KOPT-K1 (cell line): ENCODE measurements around the gene F7.

ENCODE experiments used
- H3K27ac ChIP-seq: fragments of 200-600 bp; sonication (generic); 2 replicates; pipeline ENCODE4 v1.5.1; 2016; ENCODE audit warnings: antibody characterized with exemption, mild to moderate bottlenecking, low read depth, low read length; ENCODE audit not compliant: poor library complexity, severe bottlenecking
- H3K36me3 ChIP-seq: fragments of 200-600 bp; sonication (generic); 2 replicates; pipeline ENCODE4 v1.5.1; 2017; ENCODE audit warnings: antibody characterized with exemption, mild to moderate bottlenecking, low read length, moderate library complexity; ENCODE audit not compliant: insufficient read depth
- H3K9me3 ChIP-seq: fragments of 200-600 bp; sonication (generic); 2 replicates; pipeline ENCODE4 v1.5.1; 2017; ENCODE audit warnings: antibody characterized with exemption, low read length, mild to moderate bottlenecking; ENCODE audit not compliant: insufficient read depth, poor library complexity, severe bottlenecking

F7 gene

DNA sequence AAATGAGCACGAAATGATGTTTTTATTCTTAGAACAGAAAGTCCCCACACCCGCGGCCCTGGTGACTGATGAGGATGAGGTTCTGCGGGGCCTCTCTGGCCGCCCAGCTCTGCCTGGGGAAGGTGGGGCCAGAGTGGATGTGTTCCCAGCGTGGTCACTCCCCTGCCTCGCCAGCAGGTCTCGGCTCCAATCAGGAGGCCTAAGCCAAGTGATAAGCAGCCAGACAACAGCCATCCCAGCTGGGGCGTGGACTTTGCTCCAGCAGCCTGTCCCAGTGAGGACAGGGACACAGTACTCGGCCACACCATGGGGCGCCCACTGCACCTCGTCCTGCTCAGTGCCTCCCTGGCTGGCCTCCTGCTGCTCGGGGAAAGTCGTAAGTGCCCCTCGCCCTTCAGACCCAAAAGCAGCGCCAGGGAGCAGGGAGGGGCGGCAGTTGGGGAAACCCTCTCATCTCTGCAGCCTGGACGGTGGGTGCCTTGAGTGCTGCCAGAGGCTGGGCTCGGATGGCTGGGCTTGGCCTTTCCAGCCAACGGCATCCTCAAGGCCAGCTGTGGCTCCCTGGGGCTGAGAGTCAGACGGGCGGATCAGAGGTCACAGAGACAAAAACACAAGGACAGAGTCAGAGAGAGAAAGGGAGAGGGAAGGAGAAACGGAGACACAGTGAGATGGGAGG, 17.1 kb downstream of the F7 start, which contains the start of gene F10:
F10 (plus strand) TSS at position 250 of the 676 bp plus-strand sequence; CDS start at position 307, 57 bp downstream.
- H3K36me3 ChIP-seq: no peaks in the 10 kb centered on the region
- H3K9me3 ChIP-seq: no peaks in the 10 kb centered on the region
- no peak within 1 kb of the TSS for H3K27ac ChIP-seq

DNA sequence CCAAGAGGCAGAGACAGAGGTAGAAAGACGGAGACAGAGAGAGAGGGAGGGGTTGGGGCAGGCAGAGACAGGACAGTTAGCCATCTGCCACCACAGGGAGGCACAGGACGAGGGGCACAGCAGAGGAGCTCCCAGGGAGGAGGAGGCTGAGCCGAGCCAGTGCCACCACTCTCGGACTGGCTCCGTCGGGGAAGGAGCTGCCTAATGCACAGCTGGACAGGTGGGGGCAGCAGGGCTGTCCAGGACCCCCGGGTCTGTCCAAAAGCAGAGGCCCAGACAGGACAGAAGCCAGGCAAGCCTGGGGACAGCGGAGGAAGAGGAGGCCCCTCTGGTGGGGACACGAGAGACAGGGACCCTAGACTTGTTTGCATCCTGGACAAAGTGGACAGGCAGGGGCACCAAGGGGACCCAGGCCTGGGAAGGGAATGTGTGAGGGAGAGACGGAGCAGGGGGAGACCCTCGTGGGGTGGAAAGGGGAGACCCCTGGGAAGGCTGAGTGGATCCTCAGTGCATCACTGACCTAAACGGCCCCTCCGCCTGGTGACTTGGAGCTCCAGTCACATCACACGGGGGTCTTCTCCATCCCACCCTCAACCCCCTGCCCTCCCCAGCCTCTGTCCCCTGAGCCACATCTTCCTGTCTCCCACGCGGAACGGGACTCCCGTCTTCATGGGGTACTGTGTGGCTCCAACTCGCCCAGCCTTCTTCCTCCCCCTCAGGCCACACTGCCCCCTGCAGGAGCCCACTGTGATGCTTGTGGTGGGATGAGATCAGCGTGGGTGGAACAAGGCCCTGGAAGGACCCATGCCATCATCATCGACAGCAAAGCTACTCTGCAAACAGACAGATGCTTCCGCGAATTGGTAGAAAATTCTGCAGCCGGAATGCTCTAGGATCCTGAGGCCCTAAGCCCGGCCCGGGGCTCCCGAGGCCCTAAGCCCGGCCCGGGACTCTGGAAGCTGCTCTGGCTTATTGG, 17.9 kb downstream of the F7 start:
- Histone ChIP-seq H3K36me3 (no peaks in the 10 kb centered on the region), H3K9me3 (no peaks in the 10 kb centered on the region), H3K27ac (no peak overlapping the region)

DNA sequence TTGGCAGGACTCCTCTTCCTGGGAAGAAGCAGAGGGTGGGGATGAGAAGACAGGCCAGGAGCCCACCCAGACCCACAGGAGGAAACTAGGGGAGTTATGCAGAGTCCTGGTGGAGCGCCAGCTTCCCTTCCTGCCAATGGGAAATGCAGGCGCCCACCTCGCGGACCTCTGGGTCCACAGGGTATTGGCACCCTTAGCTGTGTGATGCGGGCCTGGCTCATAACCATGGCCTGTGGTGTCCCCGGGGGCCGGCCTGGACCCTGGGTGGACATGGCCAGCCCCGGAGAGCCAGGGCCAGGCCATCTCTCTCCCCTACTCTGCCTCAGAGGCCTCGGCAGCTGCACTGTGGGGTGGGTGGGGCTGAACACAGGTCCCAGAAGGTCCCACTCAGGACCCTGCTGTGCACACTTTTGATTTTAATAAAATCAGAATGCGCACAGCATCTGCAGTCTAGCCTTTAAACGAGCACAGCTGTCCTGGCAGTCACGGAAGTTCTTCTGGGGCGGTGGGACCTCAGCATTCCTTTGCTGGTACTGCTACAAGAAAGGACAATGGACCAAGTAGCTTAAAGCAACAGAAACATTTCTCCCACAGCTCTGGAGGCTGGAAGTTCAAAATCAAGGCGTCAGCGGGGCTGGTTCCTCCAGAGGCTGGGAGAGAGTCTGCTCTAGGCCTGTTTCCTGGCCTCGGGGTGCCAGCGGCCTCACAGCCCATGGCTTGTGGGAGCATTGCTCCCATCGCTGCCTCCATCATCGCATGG, 18.8 kb downstream of the F7 start:
- H3K9me3 ChIP-seq: no peaks in the 10 kb centered on the region
- H3K36me3 ChIP-seq: no peaks in the 10 kb centered on the region
- no peak overlapping the region for H3K27ac ChIP-seq

DNA sequence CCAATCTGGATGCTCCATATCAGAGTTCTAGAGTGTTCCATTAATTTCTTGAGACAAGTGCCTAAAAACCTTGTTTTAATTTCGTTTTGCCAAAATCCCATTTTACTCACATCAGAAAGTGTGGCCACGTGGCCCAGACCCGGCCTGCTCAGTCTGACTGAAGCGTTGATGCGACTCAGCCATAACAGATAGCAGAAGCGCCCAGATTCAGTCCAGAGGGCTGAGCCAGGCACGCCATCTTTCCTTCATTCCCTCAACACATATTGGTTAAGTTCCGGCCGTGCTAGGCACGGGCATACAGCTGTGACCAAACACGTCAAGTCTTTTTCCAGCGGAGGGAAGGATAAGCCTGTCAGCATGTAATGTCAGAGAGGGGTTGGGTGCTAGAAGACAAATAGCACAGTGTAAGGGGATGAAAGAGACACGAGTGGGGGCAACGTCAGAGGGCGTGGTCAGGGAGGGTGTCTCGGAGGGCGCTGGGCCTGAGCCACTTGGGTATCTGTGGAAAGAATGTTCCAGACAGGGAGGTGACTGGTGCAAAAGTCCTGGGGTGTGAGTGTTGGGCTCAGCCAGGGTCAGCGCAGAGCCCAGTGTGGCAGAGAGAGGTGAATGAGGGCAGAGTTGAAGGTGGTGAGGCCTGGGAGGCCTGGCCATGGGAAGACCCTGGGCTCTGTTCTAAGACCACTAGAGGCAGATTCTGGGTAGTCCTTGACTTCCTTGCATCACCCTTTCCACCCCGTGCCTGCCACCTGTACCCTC, 20.1 kb downstream of the F7 start:
- H3K36me3 ChIP-seq: no peaks in the 10 kb centered on the region
- no peaks in the 10 kb centered on the region for H3K9me3 ChIP-seq
- no peak overlapping the region for H3K27ac ChIP-seq

DNA sequence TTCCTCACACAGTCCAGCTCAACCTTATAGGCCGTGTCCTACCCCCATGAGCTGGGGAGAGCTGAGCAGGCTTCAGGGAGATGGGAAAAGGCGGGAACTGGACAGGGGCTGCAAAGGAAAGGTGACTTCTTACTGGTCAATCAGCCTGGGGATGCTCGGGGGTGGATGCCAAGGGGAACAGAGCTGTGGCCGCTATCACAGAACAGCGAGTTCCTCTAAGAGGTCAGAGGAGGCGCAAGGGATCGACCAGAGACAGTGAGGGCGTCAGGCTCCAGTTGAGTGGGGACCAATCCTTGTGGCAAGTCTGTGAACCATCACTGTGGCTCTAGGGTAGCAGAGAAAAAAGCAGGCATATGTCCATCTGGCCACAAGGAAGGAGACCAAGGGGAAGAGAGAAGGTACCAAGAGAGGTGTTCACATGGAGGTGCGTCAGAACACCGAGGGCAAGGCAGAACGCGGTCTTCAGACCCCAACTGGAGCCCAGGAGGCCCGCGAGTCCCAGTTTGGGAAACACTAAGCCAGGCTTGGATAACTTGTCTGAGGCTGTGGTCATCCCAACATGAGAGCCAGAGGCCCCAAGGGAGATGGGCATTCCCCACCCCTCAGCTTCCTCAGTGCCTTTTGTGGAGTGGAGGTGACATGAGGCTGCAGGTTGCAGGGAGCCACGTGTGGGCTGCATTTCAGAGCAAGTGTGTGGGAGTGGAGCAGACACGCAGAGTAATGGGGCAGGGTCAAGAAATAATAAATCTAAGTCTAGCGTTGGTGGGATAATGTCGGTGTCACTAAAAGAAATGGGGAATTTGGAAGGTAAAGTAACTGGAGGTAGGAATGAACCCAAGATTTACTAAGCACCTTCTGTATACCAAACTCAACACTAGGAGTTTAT, 20.9 kb downstream of the F7 start:
- H3K36me3 ChIP-seq: no peaks in the 10 kb centered on the region
- H3K27ac ChIP-seq: no peak overlapping the region
- H3K9me3 ChIP-seq: no peaks in the 10 kb centered on the region

DNA sequence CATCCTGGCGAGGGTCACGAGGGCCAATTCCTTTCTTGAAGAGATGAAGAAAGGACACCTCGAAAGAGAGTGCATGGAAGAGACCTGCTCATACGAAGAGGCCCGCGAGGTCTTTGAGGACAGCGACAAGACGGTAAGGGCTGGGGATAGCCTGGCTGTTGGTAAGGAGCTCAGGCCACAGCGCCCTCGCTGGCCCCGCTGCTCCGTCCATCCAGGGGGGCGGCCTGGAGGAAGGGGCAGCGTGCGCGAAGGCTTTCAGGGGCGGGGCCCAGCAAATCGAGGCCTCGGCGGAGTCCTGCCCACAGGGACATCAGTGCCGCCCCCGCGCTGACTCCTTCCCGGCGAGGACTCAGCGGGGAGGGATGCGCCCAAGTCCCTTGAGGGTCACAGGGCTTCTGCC, 23.9 kb downstream of the F7 start:
- no peak overlapping the region for H3K27ac ChIP-seq

DNA sequence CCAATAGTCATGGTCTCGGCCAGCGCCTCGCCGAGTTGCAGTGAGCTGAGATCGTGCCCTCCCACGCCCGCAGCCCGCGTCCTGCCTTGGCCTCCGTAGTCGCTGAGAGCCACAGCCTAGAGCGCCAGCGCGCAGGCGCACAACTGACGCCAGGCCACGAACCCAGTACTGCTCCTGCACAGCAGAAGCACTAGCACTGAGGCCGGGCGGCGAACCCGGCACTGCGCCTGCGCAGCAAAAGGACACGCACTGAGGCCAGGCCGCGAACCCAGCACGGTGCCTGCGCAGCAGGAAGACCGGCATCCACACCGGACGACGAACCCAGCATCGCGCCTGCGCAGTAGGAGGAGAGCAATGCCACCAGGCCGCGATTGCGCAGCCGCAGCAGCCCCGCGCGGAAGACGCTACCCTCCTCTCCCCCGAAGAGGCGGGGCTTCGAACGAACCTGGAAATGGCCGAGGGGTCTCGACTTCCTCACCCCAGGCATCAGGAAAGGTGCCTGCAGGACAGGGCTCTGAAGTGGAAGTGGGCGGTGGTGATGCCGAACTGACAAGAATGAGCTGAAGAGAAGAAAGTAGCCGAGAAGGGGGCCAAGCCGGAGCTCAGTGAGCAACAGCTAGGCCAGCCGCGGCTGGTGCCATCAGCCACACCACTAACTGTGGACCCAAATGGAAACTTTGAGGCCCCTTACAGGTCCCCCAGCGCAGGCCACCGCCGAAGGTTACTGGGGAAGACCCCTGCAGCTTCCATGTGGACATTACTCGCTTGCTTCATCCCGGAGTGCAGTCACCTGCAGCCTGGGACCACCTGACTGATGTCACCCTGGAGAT, 24.5 kb downstream of the F7 start:
- no peaks in the 10 kb centered on the region for H3K9me3 ChIP-seq
- no peaks in the 10 kb centered on the region for H3K36me3 ChIP-seq
- H3K27ac ChIP-seq: no peak overlapping the region

More for the DNA sequence above, 23.9 kb downstream of the F7 start:
- H3K36me3 ChIP-seq: no peaks in the 10 kb centered on the region
- H3K9me3 ChIP-seq: no peaks in the 10 kb centered on the region

DNA sequence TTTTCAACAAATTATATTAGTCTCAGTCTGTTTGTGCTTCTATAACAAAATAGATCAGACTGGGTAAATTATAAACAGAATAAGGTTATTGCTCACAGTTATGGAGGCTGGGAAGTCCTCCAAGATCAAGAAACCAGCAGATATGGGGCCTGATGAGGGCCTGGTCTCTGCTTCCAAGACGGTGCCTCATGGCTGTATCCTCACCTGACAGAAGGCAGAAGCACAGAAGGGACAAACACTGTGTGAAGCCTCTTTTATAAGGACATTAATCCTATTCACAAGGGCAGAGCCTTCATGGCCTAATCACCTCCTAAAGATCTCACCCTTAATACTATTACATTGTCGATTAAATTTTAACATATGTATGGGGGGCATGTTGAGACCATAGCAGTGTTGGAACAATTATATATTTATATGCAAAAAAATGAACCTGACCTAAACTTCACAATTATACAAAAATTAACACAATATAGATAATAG, 29.7 kb downstream of the F7 start:
- Histone ChIP-seq H3K27ac (no peak overlapping the region), H3K9me3 (no peaks in the 10 kb centered on the region), H3K36me3 (no peaks in the 10 kb centered on the region)

DNA sequence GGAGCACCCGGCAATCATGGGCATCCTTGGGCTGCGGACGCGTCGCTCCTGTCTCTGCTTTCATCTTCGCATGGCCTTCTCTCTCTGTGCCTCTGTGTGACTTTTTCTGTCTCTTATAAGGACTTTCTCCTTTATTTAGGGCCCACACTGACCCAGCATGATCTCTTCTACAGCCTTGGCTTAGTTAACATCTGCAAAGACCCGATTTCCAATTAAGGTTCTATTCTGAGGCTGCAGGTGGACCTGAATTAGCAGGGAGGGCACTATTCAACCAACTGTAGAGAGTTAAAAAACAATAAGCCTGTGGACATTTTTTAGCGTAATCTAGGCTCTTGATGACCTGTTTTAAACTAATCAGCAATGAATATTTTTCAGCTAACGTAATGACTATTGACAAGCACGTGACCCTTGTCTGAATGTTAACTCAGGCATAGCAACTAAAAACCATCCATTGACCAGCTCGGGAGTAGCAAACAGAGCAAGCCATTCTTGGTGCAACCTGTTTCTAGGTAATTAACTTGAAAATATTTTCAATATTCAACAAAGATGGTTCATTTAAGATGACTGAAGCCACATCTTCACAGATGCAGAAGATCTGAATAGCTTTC, 32.2 kb downstream of the F7 start:
- no peak overlapping the region for H3K27ac ChIP-seq
- no peaks in the 10 kb centered on the region for H3K36me3 ChIP-seq

DNA sequence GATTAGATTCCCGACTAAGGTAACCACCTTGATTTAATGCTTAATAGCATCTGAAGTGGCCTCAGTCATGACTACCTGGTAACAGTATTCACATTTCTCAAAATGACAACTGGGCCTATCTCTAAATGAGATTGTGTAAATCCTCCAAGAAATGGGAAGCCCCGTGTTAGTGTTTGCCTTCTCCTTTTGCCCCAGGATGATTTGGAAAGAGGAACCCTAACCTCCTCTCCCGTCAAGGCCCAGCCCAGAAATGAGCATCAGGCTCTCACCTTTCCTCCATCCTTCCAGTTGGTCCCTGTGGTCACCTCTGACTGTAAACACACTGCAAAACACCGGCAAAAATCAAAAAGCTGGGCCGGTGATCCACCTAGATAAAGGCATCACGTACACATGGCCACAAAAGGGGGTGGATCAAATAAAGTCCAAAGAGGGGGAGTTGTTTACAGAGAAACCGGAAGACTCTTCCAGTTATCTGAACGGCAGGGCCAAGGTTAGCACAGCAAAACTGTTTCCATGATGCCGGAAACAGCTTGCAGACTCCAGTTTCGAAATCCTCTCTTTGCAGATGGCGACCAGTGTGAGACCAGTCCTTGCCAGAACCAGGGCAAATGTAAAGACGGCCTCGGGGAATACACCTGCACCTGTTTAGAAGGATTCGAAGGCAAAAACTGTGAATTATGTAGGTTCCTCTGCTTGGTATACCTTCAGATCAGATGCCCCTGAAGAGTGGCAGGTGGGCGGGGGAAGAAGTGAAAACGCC, 33.4 kb downstream of the F7 start:
- Histone ChIP-seq H3K27ac (no peak overlapping the region), H3K36me3 (no peaks in the 10 kb centered on the region), H3K9me3 (no peaks in the 10 kb centered on the region)

More for the DNA sequence above, 32.2 kb downstream of the F7 start:
- H3K9me3 ChIP-seq: no peaks in the 10 kb centered on the region

DNA sequence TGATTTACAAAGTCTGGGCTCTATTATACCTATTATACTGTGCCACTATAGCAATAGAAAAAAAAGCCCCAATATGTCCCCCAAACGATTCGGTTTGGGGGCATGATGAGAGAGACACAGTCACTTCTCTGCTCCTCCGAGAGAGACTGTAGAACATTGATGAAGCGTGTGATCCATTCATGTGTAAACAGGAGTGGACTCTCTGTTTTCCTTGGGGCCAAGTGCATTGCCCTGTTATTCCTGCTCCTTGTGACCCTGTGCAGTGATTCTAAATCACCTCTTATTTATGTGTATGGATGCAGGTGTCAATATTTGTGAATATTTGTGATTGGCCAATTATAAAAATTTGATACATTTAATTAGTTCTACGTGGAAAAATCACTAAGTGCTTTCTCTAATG, 34.0 kb downstream of the F7 start:
- H3K27ac ChIP-seq: no peak overlapping the region

More for the DNA sequence above, 34.0 kb downstream of the F7 start:
- no peaks in the 10 kb centered on the region for H3K9me3 ChIP-seq
- no peaks in the 10 kb centered on the region for H3K36me3 ChIP-seq
